Measurements from ENCODE around the gene TUBA4B. TPM values are rescaled to one million over a fixed set of nuclear protein-coding genes. Genes with fewer than 3 reads are reported as not detected.

TUBA4B gene
- total RNA-seq: 0.09 TPM in 1 of 2 replicates, not detected in the other

GRCh38 chr2:219252900-219253752, at the start of gene TUBA4B:
TSS of gene TUBA4B (plus strand) at chr2:219253243. CDS start at chr2:219253408, 165 bp downstream.
- DNase-seq: peak; percentile 23

- no peak for DNase-seq
These were observed 48.4 kb upstream of the TUBA4B start for GRCh38 chr2:219204425-219205164.

GRCh38 chr2:219205165-219205538, 47.9 kb upstream of the TUBA4B start:
- DNase-seq: no peak

GRCh38 chr2:219205981-219206327, 47.1 kb upstream of the TUBA4B start:
- DNase-seq: no peak

GRCh38 chr2:219206328-219207133, 46.5 kb upstream of the TUBA4B start, which contains the start of gene ZFAND2B:
TSS of gene ZFAND2B (plus strand) at chr2:219206782. CDS start at chr2:219206988, 206 bp downstream.
- peak; percentile 96 for DNase-seq

- peak; percentile 7 for DNase-seq
These were observed 45.7 kb upstream of the TUBA4B start for GRCh38 chr2:219207134-219207883.

- DNase-seq: peak; percentile 45
These were observed 44.9 kb upstream of the TUBA4B start for GRCh38 chr2:219207884-219208740.

GRCh38 chr2:219209236-219210195, 43.5 kb upstream of the TUBA4B start:
- no peak for DNase-seq

GRCh38 chr2:219210196-219210885, 42.7 kb upstream of the TUBA4B start:
- DNase-seq: no peak

- DNase-seq: no peak
These were observed 42.1 kb upstream of the TUBA4B start for GRCh38 chr2:219210886-219211362.

GRCh38 chr2:219213026-219213415, 40.0 kb upstream of the TUBA4B start:
- no peak for DNase-seq

GRCh38 chr2:219213486-219214071, 39.5 kb upstream of the TUBA4B start:
- no peak for DNase-seq

GRCh38 chr2:219214141-219214540, 38.9 kb upstream of the TUBA4B start:
- DNase-seq: no peak

- DNase-seq: no peak
These were observed 38.3 kb upstream of the TUBA4B start for GRCh38 chr2:219214786-219215185.

GRCh38 chr2:219215871-219216534, 37.0 kb upstream of the TUBA4B start:
- no peak for DNase-seq

GRCh38 chr2:219216535-219216915, 36.5 kb upstream of the TUBA4B start:
- DNase-seq: no peak

- peak; percentile 78 for DNase-seq
These were observed 34.8 kb upstream of the TUBA4B start for GRCh38 chr2:219218217-219218731.
